NCI-H446 treated with DMSO at 0.1 percent for 48 hours (cell line): ENCODE measurements around the gene GRM7.

Experiments
- DNase-seq: peaks from one replicate; lab custom pipeline; 2025; lab: John Stamatoyannopoulos, UW

GRM7 gene

DNA sequence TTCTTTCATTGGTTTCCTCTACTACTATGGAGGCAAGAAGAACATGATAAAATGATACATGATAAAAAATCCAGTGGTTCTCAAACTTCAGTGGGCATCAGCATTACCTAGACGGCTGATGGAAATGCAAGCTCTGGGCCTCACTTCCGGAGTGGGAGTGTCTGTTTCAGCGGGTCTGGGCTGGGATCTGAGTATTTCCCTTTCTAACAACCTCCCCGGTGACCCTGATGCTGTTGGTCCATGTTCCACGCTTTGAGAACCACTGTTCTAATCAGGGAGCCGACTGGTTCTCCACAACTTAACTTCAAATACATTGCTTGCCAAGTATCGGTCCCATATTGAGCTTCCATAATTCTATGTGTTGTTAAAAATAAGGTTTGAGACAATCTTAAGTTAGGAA, 928.4 kb downstream of the GRM7 start:
- no peak for DNase-seq

GRCh38 chr3:7790141-7790540, 929.2 kb downstream of the GRM7 start:
- DNase-seq: no peak
